Measurements from ENCODE around the gene FBXO27.
"Not testable (repeated sequence)": the region's sequence is repeated elsewhere in the genome, so short reads cannot be mapped to it uniquely, and the experiment has no call there.

The FBXO27 gene

GRCh38 chr19:39021063-39021462, 11.3 kb downstream of the FBXO27 start:
- no peaks in the 10 kb centered on the region for H3K4me1 ChIP-seq (ENCODE audit: insufficient read depth, low read length)
- H3K9me3 ChIP-seq (ENCODE audit: control insufficient read depth, insufficient read depth, low read length) = no peaks in the 10 kb centered on the region
- no peaks in the 10 kb centered on the region for H3K36me3 ChIP-seq (ENCODE audit: insufficient read depth, low read length)
- no peak overlapping the region for H3K9ac ChIP-seq (ENCODE audit: low read depth, low read length)

GRCh38 chr19:39017646-39018045, 14.7 kb downstream of the FBXO27 start:
- H3K9ac ChIP-seq (ENCODE audit: low read depth, low read length) = no peak overlapping the region
- no peaks in the 10 kb centered on the region for H3K9me3 ChIP-seq (ENCODE audit: control insufficient read depth, insufficient read depth, low read length)
- no peaks in the 10 kb centered on the region for H3K36me3 ChIP-seq (ENCODE audit: insufficient read depth, low read length)
- H3K4me1 ChIP-seq (ENCODE audit: insufficient read depth, low read length) = no peaks in the 10 kb centered on the region

GRCh38 chr19:39017026-39017425, 15.3 kb downstream of the FBXO27 start:
- Histone ChIP-seq H3K9me3 (ENCODE audit: control insufficient read depth, insufficient read depth, low read length) (no peaks in the 10 kb centered on the region), H3K36me3 (ENCODE audit: insufficient read depth, low read length) (no peaks in the 10 kb centered on the region), H3K9ac (ENCODE audit: low read depth, low read length) (no peak overlapping the region), H3K4me1 (ENCODE audit: insufficient read depth, low read length) (no peaks in the 10 kb centered on the region)

- no peaks in the 10 kb centered on the region for H3K36me3 ChIP-seq (ENCODE audit: insufficient read depth, low read length)
- no peaks in the 10 kb centered on the region for H3K4me1 ChIP-seq (ENCODE audit: insufficient read depth, low read length)
- H3K9me3 ChIP-seq (ENCODE audit: control insufficient read depth, insufficient read depth, low read length) = no peaks in the 10 kb centered on the region
- H3K9ac ChIP-seq (ENCODE audit: low read depth, low read length) = no peak overlapping the region
Measured at GRCh38 chr19:39014037-39014436, 18.3 kb downstream of the FBXO27 start.

GRCh38 chr19:39009001-39009400, 23.3 kb downstream of the FBXO27 start:
- Histone ChIP-seq H3K36me3 (ENCODE audit: insufficient read depth, low read length) (no peaks in the 10 kb centered on the region), H3K9me3 (ENCODE audit: control insufficient read depth, insufficient read depth, low read length) (no peaks in the 10 kb centered on the region), H3K9ac (ENCODE audit: low read depth, low read length) (no peak overlapping the region), H3K4me1 (ENCODE audit: insufficient read depth, low read length) (no peaks in the 10 kb centered on the region)

- no peaks in the 10 kb centered on the region for H3K36me3 ChIP-seq (ENCODE audit: insufficient read depth, low read length)
- no peak overlapping the region for H3K9ac ChIP-seq (ENCODE audit: low read depth, low read length)
- no peaks in the 10 kb centered on the region for H3K4me1 ChIP-seq (ENCODE audit: insufficient read depth, low read length)
- H3K9me3 ChIP-seq (ENCODE audit: control insufficient read depth, insufficient read depth, low read length) = no peaks in the 10 kb centered on the region
Measured at GRCh38 chr19:39008137-39008536, 24.2 kb downstream of the FBXO27 start.

- Histone ChIP-seq H3K9me3 (ENCODE audit: control insufficient read depth, insufficient read depth, low read length) (no peaks in the 10 kb centered on the region), H3K4me1 (ENCODE audit: insufficient read depth, low read length) (no peaks in the 10 kb centered on the region), H3K9ac (ENCODE audit: low read depth, low read length) (no peak overlapping the region), H3K36me3 (ENCODE audit: insufficient read depth, low read length) (no peaks in the 10 kb centered on the region)
Measured at GRCh38 chr19:39007096-39007495, 25.3 kb downstream of the FBXO27 start.

GRCh38 chr19:39004403-39004802, 27.9 kb downstream of the FBXO27 start:
- no peak overlapping the region for H3K9ac ChIP-seq (ENCODE audit: low read depth, low read length)
- no peaks in the 10 kb centered on the region for H3K36me3 ChIP-seq (ENCODE audit: insufficient read depth, low read length)
- no peaks in the 10 kb centered on the region for H3K4me1 ChIP-seq (ENCODE audit: insufficient read depth, low read length)
- H3K9me3 ChIP-seq (ENCODE audit: control insufficient read depth, insufficient read depth, low read length) = no peaks in the 10 kb centered on the region

- H3K9ac ChIP-seq (ENCODE audit: low read depth, low read length) = no peak overlapping the region
- no peaks in the 10 kb centered on the region for H3K4me1 ChIP-seq (ENCODE audit: insufficient read depth, low read length)
- no peaks in the 10 kb centered on the region for H3K9me3 ChIP-seq (ENCODE audit: control insufficient read depth, insufficient read depth, low read length)
- H3K36me3 ChIP-seq (ENCODE audit: insufficient read depth, low read length) = no peaks in the 10 kb centered on the region
Measured at GRCh38 chr19:39003796-39004195, 28.6 kb downstream of the FBXO27 start.

- no peaks in the 10 kb centered on the region for H3K4me1 ChIP-seq (ENCODE audit: insufficient read depth, low read length)
- H3K9ac ChIP-seq (ENCODE audit: low read depth, low read length) = no peak overlapping the region
- no peaks in the 10 kb centered on the region for H3K36me3 ChIP-seq (ENCODE audit: insufficient read depth, low read length)
Measured at GRCh38 chr19:39003188-39003587, 29.2 kb downstream of the FBXO27 start.

GRCh38 chr19:39001041-39001440, 31.3 kb downstream of the FBXO27 start:
- no peaks in the 10 kb centered on the region for H3K9me3 ChIP-seq (ENCODE audit: control insufficient read depth, insufficient read depth, low read length)
- no peaks in the 10 kb centered on the region for H3K36me3 ChIP-seq (ENCODE audit: insufficient read depth, low read length)
- H3K9ac ChIP-seq (ENCODE audit: low read depth, low read length) = no peak overlapping the region
- no peaks in the 10 kb centered on the region for H3K4me1 ChIP-seq (ENCODE audit: insufficient read depth, low read length)

More at GRCh38 chr19:39003188-39003587, 29.2 kb downstream of the FBXO27 start:
- no peaks in the 10 kb centered on the region for H3K9me3 ChIP-seq (ENCODE audit: control insufficient read depth, insufficient read depth, low read length)

- not testable (repeated sequence) for H3K9me3 ChIP-seq (ENCODE audit: control insufficient read depth, insufficient read depth, low read length); H3K9ac ChIP-seq (ENCODE audit: low read depth, low read length); H3K4me1 ChIP-seq (ENCODE audit: insufficient read depth, low read length); H3K36me3 ChIP-seq (ENCODE audit: insufficient read depth, low read length)
Measured at GRCh38 chr19:38997576-38997975, 34.8 kb downstream of the FBXO27 start.

- H3K36me3 ChIP-seq (ENCODE audit: insufficient read depth, low read length) = no peaks in the 10 kb centered on the region
- no peak overlapping the region for H3K9ac ChIP-seq (ENCODE audit: low read depth, low read length)
- H3K9me3 ChIP-seq (ENCODE audit: control insufficient read depth, insufficient read depth, low read length) = no peaks in the 10 kb centered on the region
- peaks cover 6% of the 10 kb centered on the region; the same call in 1 of the 2 replicates for H3K4me1 ChIP-seq (ENCODE audit: insufficient read depth, low read length)
Measured at GRCh38 chr19:38993271-38993670, 39.1 kb downstream of the FBXO27 start.

GRCh38 chr19:38990949-38991697, 41.2 kb downstream of the FBXO27 start:
- peaks cover 6% of the 10 kb centered on the region; the same call in 1 of the 2 replicates for H3K4me1 ChIP-seq (ENCODE audit: insufficient read depth, low read length)
- H3K36me3 ChIP-seq (ENCODE audit: insufficient read depth, low read length) = no peaks in the 10 kb centered on the region
- H3K9ac ChIP-seq (ENCODE audit: low read depth, low read length) = no peak overlapping the region
- H3K9me3 ChIP-seq (ENCODE audit: control insufficient read depth, insufficient read depth, low read length) = no peaks in the 10 kb centered on the region

GRCh38 chr19:38989614-38990013, 42.7 kb downstream of the FBXO27 start:
- H3K9me3 ChIP-seq (ENCODE audit: control insufficient read depth, insufficient read depth, low read length); H3K36me3 ChIP-seq (ENCODE audit: insufficient read depth, low read length); H3K4me1 ChIP-seq (ENCODE audit: insufficient read depth, low read length); H3K9ac ChIP-seq (ENCODE audit: low read depth, low read length): not testable (repeated sequence)

Data from ES-I3 (cell line).